ENCODE results near the gene LMCD1. TPM values are rescaled to one million over a fixed set of nuclear protein-coding genes. Genes with fewer than 3 reads are reported as not detected.

Gene LMCD1
- total and polyA plus RNA-seq, 2 donors (not counting 1 experiment from before 2014, with no cell fraction given), result 1.4 to 4.9 TPM

DNA sequence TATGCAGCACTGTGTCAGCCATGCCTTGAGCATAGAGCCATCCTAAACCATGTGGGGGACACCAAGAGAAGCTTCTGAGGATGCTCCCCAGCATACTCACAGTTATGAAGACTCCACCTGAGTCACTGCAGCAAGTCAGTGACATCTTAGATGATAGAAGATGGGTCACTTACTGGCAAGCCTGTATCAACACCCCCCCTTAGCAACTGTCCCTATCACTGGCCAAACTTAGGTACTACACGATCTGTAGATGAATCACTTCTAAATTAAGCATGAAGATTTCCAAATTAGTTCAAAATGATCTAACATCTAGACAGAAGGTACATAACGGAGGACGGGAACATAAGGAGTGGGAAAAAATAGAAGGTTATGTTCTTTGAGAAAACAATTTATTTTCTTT, 13.2 kb upstream of the LMCD1 start:
- no peak overlapping the region for H3K27ac Mint-ChIP-seq
- intact Hi-C loops (cut with micrococcal nuclease), result no loop called here
- WGBS (ENCODE audit: insufficient coverage), result no CpG with 5 or more reads among the region's 3 CpGs
- Histone ChIP-seq H2AFZ (ENCODE audit: insufficient read depth, low read depth, low read length, poor library complexity, severe bottlenecking) (no peak overlapping the region), H3K4me2 (replicated peaks; ENCODE audit: low read depth, low read length, poor library complexity, severe bottlenecking) (no peak overlapping the region), H3K36me3 (replicated peaks in 1 of 2; ENCODE audit: control extremely low read depth in 1 of 2, control insufficient read depth in 1 of 2, extremely low read depth in 1 of 2, insufficient read depth in 2 of 2, low read length in 1 of 2) (no peaks in the 10 kb centered on the region), H3K4me1 (ENCODE audit: control insufficient read depth in 2 of 2, insufficient read depth in 2 of 2, low read length in 2 of 2) (no peaks in the 10 kb centered on the region), H3K4me3 (ENCODE audit: control extremely low read depth in 1 of 5, extremely low read depth in 1 of 5, insufficient read depth in 1 of 5, low read depth in 2 of 5, low read length in 4 of 5) (no peak overlapping the region), H3K9me3 (ENCODE audit: control extremely low read depth in 1 of 3, control insufficient read depth in 2 of 3, insufficient read depth in 1 of 3, low read length in 2 of 3) (no peaks in the 10 kb centered on the region), H3K79me2 (ENCODE audit: control insufficient read depth, insufficient read depth, low read length) (no peaks in the 10 kb centered on the region), H3K27me3 (replicated peaks in 1 of 4; ENCODE audit: control extremely low read depth in 1 of 4, control insufficient read depth in 3 of 4, insufficient read depth in 4 of 4, low read length in 3 of 4) (no peaks in the 10 kb centered on the region), H3K9ac (ENCODE audit: low read length) (no peak overlapping the region), H4K20me1 (ENCODE audit: control insufficient read depth, insufficient read depth, low read length, poor library complexity, severe bottlenecking) (no peaks in the 10 kb centered on the region), H3K27ac (ENCODE audit: low read length in 2 of 2) (no peak overlapping the region)
- ATAC-seq (ENCODE audit: low read depth) (no peak), DNase-seq (no peak)
- H3K9me3 Mint-ChIP-seq (ENCODE audit: insufficient read depth), result no peaks in the 10 kb centered on the region
- H3K27me3 Mint-ChIP-seq, result peaks cover 8% of the 10 kb centered on the region
- no peak overlapping the region for H3K4me3 Mint-ChIP-seq
- CTCF ChIA-PET, result no interaction called here
- POLR2A ChIA-PET, result no interaction called here
- no peak for TF ChIP-seq EZH2 (IDR thresholded peaks at IDR 0.05; ENCODE audit: borderline replicate concordance, insufficient read depth, low read depth, low read length, poor library complexity, severe bottlenecking)
- TF ChIP-seq, protein P1, sequence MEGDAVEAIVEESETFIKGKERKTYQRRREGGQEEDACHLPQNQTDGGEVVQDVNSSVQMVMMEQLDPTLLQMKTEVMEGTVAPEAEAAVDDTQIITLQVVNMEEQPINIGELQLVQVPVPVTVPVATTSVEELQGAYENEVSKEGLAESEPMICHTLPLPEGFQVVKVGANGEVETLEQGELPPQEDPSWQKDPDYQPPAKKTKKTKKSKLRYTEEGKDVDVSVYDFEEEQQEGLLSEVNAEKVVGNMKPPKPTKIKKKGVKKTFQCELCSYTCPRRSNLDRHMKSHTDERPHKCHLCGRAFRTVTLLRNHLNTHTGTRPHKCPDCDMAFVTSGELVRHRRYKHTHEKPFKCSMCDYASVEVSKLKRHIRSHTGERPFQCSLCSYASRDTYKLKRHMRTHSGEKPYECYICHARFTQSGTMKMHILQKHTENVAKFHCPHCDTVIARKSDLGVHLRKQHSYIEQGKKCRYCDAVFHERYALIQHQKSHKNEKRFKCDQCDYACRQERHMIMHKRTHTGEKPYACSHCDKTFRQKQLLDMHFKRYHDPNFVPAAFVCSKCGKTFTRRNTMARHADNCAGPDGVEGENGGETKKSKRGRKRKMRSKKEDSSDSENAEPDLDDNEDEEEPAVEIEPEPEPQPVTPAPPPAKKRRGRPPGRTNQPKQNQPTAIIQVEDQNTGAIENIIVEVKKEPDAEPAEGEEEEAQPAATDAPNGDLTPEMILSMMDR (IDR thresholded peaks at IDR 0.05), result no peak
- H3K4me1 Mint-ChIP-seq, result no peaks in the 10 kb centered on the region

DNA sequence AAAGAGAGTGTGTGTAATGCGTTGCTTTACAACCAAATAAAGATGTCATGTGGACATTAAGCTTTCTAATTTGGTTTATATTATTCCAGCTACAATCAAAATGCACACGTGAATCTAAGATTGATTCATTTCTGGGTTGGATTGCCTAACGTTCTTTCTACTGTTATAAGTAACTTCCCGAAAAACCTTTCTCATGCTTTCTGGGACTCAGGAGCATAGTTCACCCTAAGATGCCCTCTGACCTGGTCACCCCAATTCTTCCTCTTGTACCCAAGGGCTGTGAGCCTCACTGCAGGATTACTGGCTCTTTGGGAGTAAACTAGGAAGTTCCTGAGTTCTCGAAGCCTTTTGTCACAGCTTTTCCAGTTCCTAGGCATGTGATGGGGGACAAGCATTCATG, 12.7 kb upstream of the LMCD1 start:
- H3K4me1 Mint-ChIP-seq, result no peaks in the 10 kb centered on the region
- intact Hi-C loops (cut with micrococcal nuclease), result no loop called here
- Histone ChIP-seq H3K9me3 (ENCODE audit: control extremely low read depth in 1 of 3, control insufficient read depth in 2 of 3, insufficient read depth in 1 of 3, low read length in 2 of 3) (no peaks in the 10 kb centered on the region), H3K9ac (ENCODE audit: low read length) (no peak overlapping the region), H3K79me2 (ENCODE audit: control insufficient read depth, insufficient read depth, low read length) (no peaks in the 10 kb centered on the region), H4K20me1 (ENCODE audit: control insufficient read depth, insufficient read depth, low read length, poor library complexity, severe bottlenecking) (no peaks in the 10 kb centered on the region), H3K27me3 (replicated peaks in 1 of 4; ENCODE audit: control extremely low read depth in 1 of 4, control insufficient read depth in 3 of 4, insufficient read depth in 4 of 4, low read length in 3 of 4) (no peaks in the 10 kb centered on the region), H3K4me2 (replicated peaks; ENCODE audit: low read depth, low read length, poor library complexity, severe bottlenecking) (no peak overlapping the region), H3K27ac (ENCODE audit: low read length in 2 of 2) (no peak overlapping the region), H3K36me3 (replicated peaks in 1 of 2; ENCODE audit: control extremely low read depth in 1 of 2, control insufficient read depth in 1 of 2, extremely low read depth in 1 of 2, insufficient read depth in 2 of 2, low read length in 1 of 2) (no peaks in the 10 kb centered on the region), H2AFZ (ENCODE audit: insufficient read depth, low read depth, low read length, poor library complexity, severe bottlenecking) (no peak overlapping the region), H3K4me3 (ENCODE audit: control extremely low read depth in 1 of 5, extremely low read depth in 1 of 5, insufficient read depth in 1 of 5, low read depth in 2 of 5, low read length in 4 of 5) (no peak overlapping the region), H3K4me1 (ENCODE audit: control insufficient read depth in 2 of 2, insufficient read depth in 2 of 2, low read length in 2 of 2) (no peaks in the 10 kb centered on the region)
- no peaks in the 10 kb centered on the region for H3K9me3 Mint-ChIP-seq (ENCODE audit: insufficient read depth)
- H3K4me3 Mint-ChIP-seq, result no peak overlapping the region
- 100% methylated on average over 2 of the region's 5 CpGs for WGBS (ENCODE audit: insufficient coverage)
- ATAC-seq (ENCODE audit: low read depth) (no peak), DNase-seq (no peak)
- CTCF ChIA-PET, result no interaction called here
- peaks cover 9% of the 10 kb centered on the region for H3K27me3 Mint-ChIP-seq
- POLR2A ChIA-PET, result no interaction called here
- TF ChIP-seq, protein P1 (IDR thresholded peaks at IDR 0.05), result no peak
- H3K27ac Mint-ChIP-seq, result no peak overlapping the region
